HCT116 (cell line): ENCODE data around the gene PSMD10. TPM values are rescaled to one million over a fixed set of nuclear protein-coding genes. Genes with fewer than 3 reads are reported as not detected.

Experiments used
- ATAC-seq: fragments of 200-7000 bp; cut with Tn5 transposase; 2 replicates; pipeline ENCODE4 v1.9.1; 2020; ENCODE audit warnings: mild to moderate bottlenecking, moderate library complexity
- BruUV-seq: library from RNA; stranded (reverse); fragments of 400-500 nt; replicated peaks from 2 replicates; lab custom pipeline; 2021; lab: Mats Ljungman, UMichigan
- CTCF ChIA-PET: fragments of 300-600 bp; sonication (Branson Sonifier 250); formaldehyde crosslinking; loops from one replicate; lab custom pipeline; 2021; ENCODE audit warnings: antibody characterized with exemption; lab: Charles Lee
- POLR2A ChIA-PET: fragments of 300-600, 350-600 bp; sonication (Branson Sonifier 250); formaldehyde crosslinking; loops from one replicate; lab custom pipeline; 2021; ENCODE audit warnings: antibody characterized with exemption; lab: Charles Lee
- RAD21 ChIA-PET, 2 experiments: fragments of 300-600 bp; sonication (Branson Sonifier 250); formaldehyde crosslinking; loops; one replicate each; lab custom pipeline; 2023; ENCODE audit warnings: low total read pairs in 2 of 2; ENCODE audit not compliant: uncharacterized antibody in 2 of 2, unreplicated experiment in 2 of 2, low non-redundant PET in 1 of 2; lab: Charles Lee
- DNase-seq: peaks from one replicate; pipeline ENCODE4 v3.0.0-alpha.2; 2010; ENCODE audit warnings: low read depth, low spot score
- H2AFZ ChIP-seq: fragments of 200-600 bp; shearing (Covaris generic), sonication (generic); 2 replicates; pipeline ENCODE4 v1.6.1; 2017; ENCODE audit warnings: low read depth, mixed run types, mixed read lengths, antibody characterized with exemption, low read length; ENCODE audit not compliant: poor library complexity, severe bottlenecking
- H3K27ac ChIP-seq: 2 replicates; pipeline ENCODE4 v1.5.1; 2012; ENCODE audit warnings: low read depth, low read length
- H3K27me3 ChIP-seq: fragments of 200-600 bp; sonication (generic); 2 replicates; pipeline ENCODE4 v1.6.1; 2016; ENCODE audit warnings: mixed run types, low read length, mixed read lengths; ENCODE audit not compliant: insufficient read depth
- H3K36me3 ChIP-seq, 2 experiments: fragments of 200-500 bp in 1 of 2; fragments of 200-600 bp in 1 of 2; sonication (Bioruptor generic) in 1 of 2; sonication (generic) in 1 of 2; 2 replicates each; pipeline versions ENCODE4 v1.5.1 to v1.6.1; 2014 to 2016; ENCODE audit warnings: low read length in 2 of 2, inconsistent platforms in 1 of 2, mixed read lengths in 1 of 2, mixed run types in 1 of 2; ENCODE audit not compliant: insufficient read depth in 2 of 2, control insufficient read depth in 1 of 2
- H3K4me1 ChIP-seq, 2 experiments: fragments of 200-600 bp in 1 of 2; sonication (generic) in 1 of 2; 2 replicates each; pipeline versions ENCODE4 v1.5.1 to v1.6.1; 2012 to 2017; ENCODE audit warnings: low read length in 2 of 2, inconsistent platforms in 1 of 2, mild to moderate bottlenecking in 1 of 2, mixed read lengths in 1 of 2, mixed run types in 1 of 2, moderate library complexity in 1 of 2; ENCODE audit not compliant: insufficient read depth in 2 of 2, control insufficient read depth in 1 of 2
- H3K4me2 ChIP-seq: fragments of 200-600 bp; sonication (generic); 2 replicates; pipeline ENCODE4 v1.6.1; 2017; ENCODE audit warnings: mixed run types, low read length, mixed read lengths
- H3K4me3 ChIP-seq, 2 experiments: fragments of 200-600 bp in 1 of 2; sonication (generic) in 1 of 2; replicated peaks in 1 of 2; 2 replicates each; pipeline ENCODE4 v1.5.1; 2011 to 2016; ENCODE audit warnings: low read length in 2 of 2, control low read depth in 1 of 2, low read depth in 1 of 2, mild to moderate bottlenecking in 1 of 2, mixed read lengths in 1 of 2, mixed run types in 1 of 2
- H3K79me2 ChIP-seq: fragments of 200-600 bp; sonication (generic); 2 replicates; pipeline ENCODE4 v1.6.1; 2017; ENCODE audit warnings: mild to moderate bottlenecking, mixed run types, low read length, moderate library complexity, mixed read lengths; ENCODE audit not compliant: insufficient read depth
- H3K9ac ChIP-seq: fragments of 200-600 bp; sonication (generic); 2 replicates; pipeline ENCODE4 v1.6.1; 2016; ENCODE audit warnings: low read length, mixed read lengths
- H3K9me2 ChIP-seq: fragments of 200-600 bp; sonication (generic), shearing (Covaris generic); 2 replicates; pipeline ENCODE4 v1.6.1; 2017; ENCODE audit warnings: mixed run types, mild to moderate bottlenecking, moderate library complexity; ENCODE audit not compliant: insufficient read depth
- H3K9me3 ChIP-seq, 2 experiments: fragments of 200-500 bp in 1 of 2; fragments of 200-600 bp in 1 of 2; sonication (Bioruptor generic) in 1 of 2; sonication (generic) in 1 of 2; 2 replicates each; pipeline ENCODE4 v1.6.1; 2014 to 2017; ENCODE audit warnings: low read length in 2 of 2, mixed read lengths in 2 of 2, inconsistent platforms in 1 of 2, low read depth in 1 of 2, mild to moderate bottlenecking in 1 of 2, mixed run types in 1 of 2, moderate library complexity in 1 of 2; ENCODE audit not compliant: control insufficient read depth in 1 of 2, insufficient read depth in 1 of 2
- H4K20me1 ChIP-seq: fragments of 200-600 bp; sonication (generic), shearing (Covaris generic); 2 replicates; pipeline ENCODE4 v1.6.1; 2017; ENCODE audit warnings: mixed run types, mild to moderate bottlenecking, moderate library complexity; ENCODE audit not compliant: insufficient read depth
- CBX3 ChIP-seq: IDR thresholded peaks from 2 replicates; pipeline ENCODE4 v1.6.1; 2012; ENCODE audit warnings: low read depth
- EGR1 ChIP-seq: IDR thresholded peaks from 2 replicates; pipeline ENCODE4 v1.6.1; 2012; ENCODE audit warnings: low read depth
- ELF1 ChIP-seq: IDR thresholded peaks from 2 replicates; pipeline ENCODE4 v1.6.1; 2012; ENCODE audit warnings: low read depth, borderline replicate concordance
- EZH2 ChIP-seq: fragments of 200-600 bp; sonication (generic); IDR thresholded peaks from 2 replicates; pipeline ENCODE4 v1.6.1; 2017; ENCODE audit warnings: antibody characterized with exemption, mixed run types
- EZH2phosphoT487 ChIP-seq: fragments of 200-600 bp; IDR thresholded peaks from 2 replicates; pipeline ENCODE4 v1.6.1; 2018; ENCODE audit warnings: antibody characterized with exemption, borderline replicate concordance
- JUND ChIP-seq: IDR thresholded peaks from 2 replicates; pipeline ENCODE4 v1.6.1; 2012
- POLR2A ChIP-seq: IDR thresholded peaks from 2 replicates; pipeline ENCODE4 v1.7.0; 2011; ENCODE audit warnings: borderline replicate concordance; ENCODE audit not compliant: insufficient read depth, insufficient read length; ENCODE audit errors: extremely low read depth
- POLR2AphosphoS5 ChIP-seq: IDR thresholded peaks from 2 replicates; pipeline ENCODE4 v1.6.1; 2011; ENCODE audit warnings: mild to moderate bottlenecking, low read depth, low read length, moderate library complexity
- SP1 ChIP-seq: IDR thresholded peaks from 2 replicates; pipeline ENCODE4 v1.6.1; 2012; ENCODE audit warnings: low read depth
- SRF ChIP-seq: IDR thresholded peaks from 2 replicates; pipeline ENCODE4 v1.6.1; 2012; ENCODE audit warnings: low read depth
- TCF7L2 ChIP-seq: IDR thresholded peaks from 2 replicates; pipeline ENCODE4 v1.7.0; 2011; ENCODE audit warnings: borderline replicate concordance, inconsistent platforms; ENCODE audit not compliant: insufficient read depth, insufficient read length; ENCODE audit errors: extremely low read depth
- ZFX ChIP-seq: fragments of 450-650 bp; IDR thresholded peaks from 2 replicates; pipeline ENCODE4 v1.6.1; 2017
- ZNF274 ChIP-seq: fragments of 200-500 bp; sonication (Bioruptor generic); IDR thresholded peaks from 2 replicates; pipeline ENCODE4 v1.6.1; 2014; ENCODE audit warnings: mild to moderate bottlenecking, low read depth, low read length, inconsistent platforms
- intact Hi-C: fragments of 100-400 bp; cut with micrococcal nuclease; formaldehyde crosslinking; loops from 2 replicates; pipeline ENCODE4 v1.10.0; 2022
- total RNA-seq: library from RNA; stranded (reverse); gene quantifications from one replicate; pipeline ENCODE4 v1.2.1, GENCODE V29; 2021; ENCODE audit not compliant: unreplicated experiment
- TF ChIP-seq, protein P1 (sequence below): IDR thresholded peaks from 2 replicates; pipeline ENCODE4 v1.6.1; 2012
- TF ChIP-seq, protein P2 (sequence below): IDR thresholded peaks from 2 replicates; pipeline ENCODE4 v1.6.1; 2012
- TF ChIP-seq, protein P3 (sequence below): IDR thresholded peaks from 2 replicates; pipeline ENCODE4 v1.6.1; 2011; ENCODE audit warnings: mild to moderate bottlenecking, low read length, moderate library complexity; ENCODE audit not compliant: insufficient replicate concordance; ENCODE audit errors: extremely low read depth

PSMD10 gene
- total RNA-seq, 1 experiment from 2014 or later, result 55.5 TPM

DNA sequence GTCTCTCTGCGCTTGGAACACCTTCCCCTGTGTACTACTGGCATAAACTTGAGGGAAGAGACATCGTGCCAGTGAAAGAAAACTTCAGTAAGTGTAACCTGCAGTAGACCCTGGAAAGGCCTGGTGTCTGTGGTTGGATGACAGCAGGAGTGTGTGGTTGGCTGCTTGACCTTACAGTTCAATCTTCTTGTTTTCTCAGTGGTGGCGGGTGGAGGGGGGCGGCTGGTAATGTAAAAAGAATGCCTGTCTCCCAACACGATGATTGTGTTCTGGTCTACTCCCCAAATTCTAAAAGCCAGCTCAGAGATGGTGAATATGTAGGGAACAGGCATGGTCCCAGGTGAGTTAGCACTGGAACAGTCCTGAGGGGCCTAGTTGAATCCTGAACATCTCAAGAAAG is 18.6 kb downstream of the PSMD10 start (continued):
- no peak for TF ChIP-seq EZH2phosphoT487
- TF ChIP-seq ZFX, result no peak
- no peak for TF ChIP-seq POLR2AphosphoS5
- TF ChIP-seq, protein P1, sequence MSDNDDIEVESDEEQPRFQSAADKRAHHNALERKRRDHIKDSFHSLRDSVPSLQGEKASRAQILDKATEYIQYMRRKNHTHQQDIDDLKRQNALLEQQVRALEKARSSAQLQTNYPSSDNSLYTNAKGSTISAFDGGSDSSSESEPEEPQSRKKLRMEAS, result no peak
- TF ChIP-seq, protein P2, sequence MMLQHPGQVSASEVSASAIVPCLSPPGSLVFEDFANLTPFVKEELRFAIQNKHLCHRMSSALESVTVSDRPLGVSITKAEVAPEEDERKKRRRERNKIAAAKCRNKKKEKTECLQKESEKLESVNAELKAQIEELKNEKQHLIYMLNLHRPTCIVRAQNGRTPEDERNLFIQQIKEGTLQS, result no peak
- TF ChIP-seq EGR1, result no peak
- TF ChIP-seq EZH2, result no peak
- no peak for TF ChIP-seq ZNF274
- TF ChIP-seq, all 23 proteins: peak for 0

DNA sequence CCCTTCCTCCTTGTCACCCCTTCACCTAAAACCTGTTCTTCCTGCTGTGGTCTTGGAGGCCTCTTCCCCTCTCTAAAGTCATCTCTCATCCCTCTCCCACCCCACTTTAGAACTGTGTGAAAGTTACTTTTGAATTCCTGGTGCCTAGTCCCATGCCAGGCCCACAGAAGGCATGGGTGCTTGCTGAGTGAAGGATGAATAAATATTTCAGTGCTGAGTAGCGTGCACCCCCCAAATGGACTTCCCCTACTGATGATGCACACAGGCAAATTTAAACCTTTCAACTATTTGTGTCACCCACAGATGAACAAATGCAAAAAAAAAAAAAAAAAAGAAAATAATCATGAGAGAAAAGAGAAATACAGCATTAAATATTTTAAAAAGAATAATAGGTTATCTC is 19.8 kb downstream of the PSMD10 start:
- no peak for ATAC-seq
- no peak for DNase-seq
- intact Hi-C loops, result loop anchor here (5.0 to 10.0 kb wide), 4 partner anchors 177 to 1177 kb away; no protein-coding TSS in a partner anchor
- Histone ChIP-seq H3K9me3 (no peaks in the 10 kb centered on the region), H3K4me1 (peaks cover 0 to 6% of the 10 kb centered on the region in 2 experiments; a peak in 1 of 4 replicates), H3K27me3 (no peaks in the 10 kb centered on the region), H3K9me2 (no peaks in the 10 kb centered on the region), H2AFZ (no peak overlapping the region), H3K4me3 (no peak overlapping the region), H3K79me2 (no peaks in the 10 kb centered on the region), H4K20me1 (no peaks in the 10 kb centered on the region), H3K27ac (no peak overlapping the region), H3K4me2 (no peak overlapping the region), H3K36me3 (no peaks in the 10 kb centered on the region), H3K9ac (no peak overlapping the region)
- ChIA-PET CTCF (no interaction called here), POLR2A (no interaction called here), RAD21 (no interaction called here)
- TF ChIP-seq, protein P2, result no peak
- TF ChIP-seq, protein P1, result no peak
- TF ChIP-seq, protein P3, sequence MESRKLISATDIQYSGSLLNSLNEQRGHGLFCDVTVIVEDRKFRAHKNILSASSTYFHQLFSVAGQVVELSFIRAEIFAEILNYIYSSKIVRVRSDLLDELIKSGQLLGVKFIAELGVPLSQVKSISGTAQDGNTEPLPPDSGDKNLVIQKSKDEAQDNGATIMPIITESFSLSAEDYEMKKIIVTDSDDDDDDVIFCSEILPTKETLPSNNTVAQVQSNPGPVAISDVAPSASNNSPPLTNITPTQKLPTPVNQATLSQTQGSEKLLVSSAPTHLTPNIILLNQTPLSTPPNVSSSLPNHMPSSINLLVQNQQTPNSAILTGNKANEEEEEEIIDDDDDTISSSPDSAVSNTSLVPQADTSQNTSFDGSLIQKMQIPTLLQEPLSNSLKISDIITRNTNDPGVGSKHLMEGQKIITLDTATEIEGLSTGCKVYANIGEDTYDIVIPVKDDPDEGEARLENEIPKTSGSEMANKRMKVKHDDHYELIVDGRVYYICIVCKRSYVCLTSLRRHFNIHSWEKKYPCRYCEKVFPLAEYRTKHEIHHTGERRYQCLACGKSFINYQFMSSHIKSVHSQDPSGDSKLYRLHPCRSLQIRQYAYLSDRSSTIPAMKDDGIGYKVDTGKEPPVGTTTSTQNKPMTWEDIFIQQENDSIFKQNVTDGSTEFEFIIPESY, result no peak
- no peak for TF ChIP-seq JUND
- no peak for TF ChIP-seq POLR2A
- no peak for TF ChIP-seq ELF1
- no peak for TF ChIP-seq EGR1
- TF ChIP-seq TCF7L2, result no peak
- TF ChIP-seq CBX3, result no peak
- TF ChIP-seq SP1, result no peak
- TF ChIP-seq SRF, result no peak
- TF ChIP-seq EZH2, result no peak
- no peak for TF ChIP-seq ZNF274
- no peak for TF ChIP-seq POLR2AphosphoS5
- BruUV-seq, result no TSS peak
